Measurements from ENCODE around the gene GOLGA2. TPM values are rescaled to one million over a fixed set of nuclear protein-coding genes. Genes with fewer than 3 reads are reported as not detected.

The GOLGA2 gene
- polyA plus RNA-seq, 1 donor: 88.0 TPM

- Histone ChIP-seq H3K27me3 (ENCODE audit: control insufficient read depth, insufficient read depth, low read length) (no peaks in the 10 kb centered on the region), H3K4me1 (ENCODE audit: control insufficient read depth, insufficient read depth, low read length) (peaks cover 5% of the 10 kb centered on the region), H3K27ac (ENCODE audit: low read length) (peak overlapping the region; percentile 54), H3K9me3 (ENCODE audit: control insufficient read depth, low read depth, low read length) (no peaks in the 10 kb centered on the region), H3K4me3 (ENCODE audit: low read length) (peak overlapping the region; percentile 73), H3K36me3 (ENCODE audit: control insufficient read depth, insufficient read depth, low read length) (peaks cover 14% of the 10 kb centered on the region)
- 10% methylated on average over 4 of the region's 23 CpGs for WGBS (ENCODE audit: insufficient coverage, low lambda C conversion rate)
- DNase-seq: no peak
These were observed 915 bp upstream of the GOLGA2 start for GRCh38 chr9:128276574-128277270.

DNA sequence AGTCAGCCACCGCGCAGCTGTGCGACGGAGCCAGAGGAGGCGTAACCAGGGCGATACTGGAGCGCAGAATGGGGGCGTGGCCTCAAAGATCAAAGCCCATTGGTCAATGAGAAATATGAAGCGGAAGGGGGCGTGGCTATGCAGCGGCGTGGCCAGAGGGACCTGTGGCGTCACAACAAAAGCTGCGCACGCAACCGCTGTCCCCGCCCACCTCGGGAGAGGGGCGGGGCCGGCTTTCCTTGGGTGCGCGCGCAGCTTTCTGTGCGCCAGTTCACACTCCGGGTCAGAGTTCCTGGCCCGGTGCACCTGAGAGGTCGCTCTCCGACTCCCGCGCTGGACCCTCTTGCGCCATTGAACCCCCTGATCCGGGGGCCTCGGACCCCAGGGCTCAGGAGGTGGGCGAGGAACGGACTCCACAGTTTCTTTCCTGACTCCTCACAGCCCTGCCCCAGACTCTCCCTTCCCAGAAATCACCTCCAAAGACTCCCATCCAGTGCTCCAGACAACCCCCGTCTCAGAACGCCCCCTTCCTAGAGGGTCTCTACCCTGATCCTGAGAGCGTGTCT is 284 bp upstream of the GOLGA2 start, which contains the start of gene SWI5:
Gene SWI5 (plus strand): TSS at position 269 of the 566 bp plus-strand sequence.
- H3K4me1 ChIP-seq (ENCODE audit: control insufficient read depth, insufficient read depth, low read length): peaks cover 5% of the 10 kb centered on the region
- peaks cover 20% of the 10 kb centered on the region for H3K36me3 ChIP-seq (ENCODE audit: control insufficient read depth, insufficient read depth, low read length)
- WGBS (ENCODE audit: insufficient coverage, low lambda C conversion rate): no CpG with 5 or more reads among the region's 38 CpGs
- no peaks in the 10 kb centered on the region for H3K27me3 ChIP-seq (ENCODE audit: control insufficient read depth, insufficient read depth, low read length)
- H3K27ac ChIP-seq (ENCODE audit: low read length): peak within 1 kb of the TSS; percentile 77
- H3K4me3 ChIP-seq (ENCODE audit: low read length): peak within 1 kb of the TSS; percentile 98
- peak; percentile 99 to 100 for DNase-seq
- no peaks in the 10 kb centered on the region for H3K9me3 ChIP-seq (ENCODE audit: control insufficient read depth, low read depth, low read length)

DNA sequence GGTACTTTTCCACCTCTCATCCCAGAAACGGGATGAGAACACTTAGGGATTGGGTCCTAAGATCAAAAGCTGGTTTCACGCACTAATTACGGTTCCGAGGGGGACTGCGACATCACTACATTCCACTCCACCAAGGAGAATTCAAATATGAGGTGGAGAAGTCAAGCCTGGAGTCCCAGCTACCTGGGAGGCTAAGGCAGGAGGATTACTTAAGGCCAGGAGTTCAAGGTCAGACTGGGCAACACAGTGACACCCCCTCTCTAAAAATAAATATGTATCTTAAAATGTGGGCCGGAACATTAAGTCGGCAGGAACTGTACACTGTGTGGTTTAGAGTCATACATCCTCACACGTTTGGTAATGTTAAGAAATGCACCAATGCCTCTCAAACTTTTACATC is 1.6 kb downstream of the GOLGA2 start:
- DNase-seq: no peak
- no peak overlapping the region for H3K27ac ChIP-seq (ENCODE audit: low read length)
- peaks cover 5% of the 10 kb centered on the region for H3K4me1 ChIP-seq (ENCODE audit: control insufficient read depth, insufficient read depth, low read length)
- no peaks in the 10 kb centered on the region for H3K9me3 ChIP-seq (ENCODE audit: control insufficient read depth, low read depth, low read length)
- no peaks in the 10 kb centered on the region for H3K27me3 ChIP-seq (ENCODE audit: control insufficient read depth, insufficient read depth, low read length)
- WGBS (ENCODE audit: insufficient coverage, low lambda C conversion rate): 100% methylated on average over 1 of the region's 8 CpGs
- H3K36me3 ChIP-seq (ENCODE audit: control insufficient read depth, insufficient read depth, low read length): peaks cover 30% of the 10 kb centered on the region
- no peak overlapping the region for H3K4me3 ChIP-seq (ENCODE audit: low read length)

DNA sequence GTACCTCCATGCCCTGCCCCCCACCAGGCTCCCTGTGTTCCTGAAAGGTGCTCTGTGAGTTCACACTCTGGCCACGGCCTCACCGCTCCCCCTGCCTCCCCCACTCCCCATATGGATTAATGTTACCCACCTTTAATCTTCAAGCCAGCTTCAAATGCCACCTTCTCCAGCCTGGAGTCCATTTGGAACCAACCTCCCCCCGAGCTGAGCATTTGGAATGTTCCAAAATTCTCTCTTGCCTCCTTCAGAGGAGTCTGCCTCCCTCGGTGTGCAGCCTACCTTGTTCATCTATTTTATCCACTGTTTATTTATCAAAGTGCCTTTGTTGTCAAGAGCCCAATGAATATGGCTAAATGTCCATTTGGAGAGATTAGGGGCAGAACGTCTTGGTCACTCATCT is 4.3 kb downstream of the GOLGA2 start:
- Histone ChIP-seq H3K36me3 (ENCODE audit: control insufficient read depth, insufficient read depth, low read length) (peaks cover 51% of the 10 kb centered on the region), H3K4me3 (ENCODE audit: low read length) (no peak overlapping the region), H3K27ac (ENCODE audit: low read length) (no peak overlapping the region), H3K27me3 (ENCODE audit: control insufficient read depth, insufficient read depth, low read length) (no peaks in the 10 kb centered on the region), H3K9me3 (ENCODE audit: control insufficient read depth, low read depth, low read length) (no peaks in the 10 kb centered on the region), H3K4me1 (ENCODE audit: control insufficient read depth, insufficient read depth, low read length) (no peaks in the 10 kb centered on the region)
- no peak for DNase-seq
- WGBS (ENCODE audit: insufficient coverage, low lambda C conversion rate): 80% methylated on average over 1 of the region's 5 CpGs

DNA sequence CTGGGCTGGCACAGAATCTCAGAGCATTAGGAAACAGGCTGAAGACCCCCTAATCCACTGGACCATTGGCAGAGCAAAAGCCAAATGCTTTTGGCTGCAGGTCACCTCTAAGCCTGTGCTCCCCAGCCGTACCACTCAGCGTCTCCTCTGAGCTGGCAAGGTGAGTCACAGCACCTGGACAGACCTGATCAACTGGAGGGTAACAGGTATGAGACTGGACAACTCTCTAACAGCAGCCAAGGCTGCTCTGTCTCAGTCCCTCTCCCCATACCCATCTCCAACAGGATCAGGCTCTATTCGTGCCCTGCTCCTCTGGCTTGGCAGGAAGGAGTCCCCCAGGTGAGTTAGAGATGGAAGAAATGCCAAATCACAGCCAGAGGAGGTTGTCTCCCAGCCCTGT is 4.7 kb downstream of the GOLGA2 start:
- WGBS (ENCODE audit: insufficient coverage, low lambda C conversion rate): no CpG with 5 or more reads among the region's 3 CpGs
- Histone ChIP-seq H3K27ac (ENCODE audit: low read length) (no peak overlapping the region), H3K36me3 (ENCODE audit: control insufficient read depth, insufficient read depth, low read length) (peaks cover 54% of the 10 kb centered on the region), H3K27me3 (ENCODE audit: control insufficient read depth, insufficient read depth, low read length) (no peaks in the 10 kb centered on the region), H3K4me1 (ENCODE audit: control insufficient read depth, insufficient read depth, low read length) (no peaks in the 10 kb centered on the region), H3K4me3 (ENCODE audit: low read length) (no peak overlapping the region), H3K9me3 (ENCODE audit: control insufficient read depth, low read depth, low read length) (no peaks in the 10 kb centered on the region)
- DNase-seq: no peak

- H3K4me1 ChIP-seq (ENCODE audit: control insufficient read depth, insufficient read depth, low read length): no peaks in the 10 kb centered on the region
- DNase-seq: no peak
- no CpG with 5 or more reads among the region's 15 CpGs for WGBS (ENCODE audit: insufficient coverage, low lambda C conversion rate)
- H3K27ac ChIP-seq (ENCODE audit: low read length): no peak overlapping the region
- no peaks in the 10 kb centered on the region for H3K9me3 ChIP-seq (ENCODE audit: control insufficient read depth, low read depth, low read length)
- no peaks in the 10 kb centered on the region for H3K27me3 ChIP-seq (ENCODE audit: control insufficient read depth, insufficient read depth, low read length)
- H3K4me3 ChIP-seq (ENCODE audit: low read length): no peak overlapping the region
- peaks cover 66% of the 10 kb centered on the region for H3K36me3 ChIP-seq (ENCODE audit: control insufficient read depth, insufficient read depth, low read length)
These were observed 8.8 kb downstream of the GOLGA2 start for GRCh38 chr9:128266868-128267590.

- H3K36me3 ChIP-seq (ENCODE audit: control insufficient read depth, insufficient read depth, low read length): peaks cover 72% of the 10 kb centered on the region
- H3K4me3 ChIP-seq (ENCODE audit: low read length): no peak overlapping the region
- H3K27me3 ChIP-seq (ENCODE audit: control insufficient read depth, insufficient read depth, low read length): no peaks in the 10 kb centered on the region
- WGBS (ENCODE audit: insufficient coverage, low lambda C conversion rate): no CpG with 5 or more reads among the region's 10 CpGs
- no peak for DNase-seq
- no peaks in the 10 kb centered on the region for H3K9me3 ChIP-seq (ENCODE audit: control insufficient read depth, low read depth, low read length)
- no peak overlapping the region for H3K27ac ChIP-seq (ENCODE audit: low read length)
- no peaks in the 10 kb centered on the region for H3K4me1 ChIP-seq (ENCODE audit: control insufficient read depth, insufficient read depth, low read length)
These were observed 10.4 kb downstream of the GOLGA2 start for GRCh38 chr9:128265348-128265847.

- H3K27me3 ChIP-seq (ENCODE audit: control insufficient read depth, insufficient read depth, low read length): no peaks in the 10 kb centered on the region
- no peak overlapping the region for H3K4me3 ChIP-seq (ENCODE audit: low read length)
- WGBS (ENCODE audit: insufficient coverage, low lambda C conversion rate): no CpG with 5 or more reads among the region's 4 CpGs
- peaks cover 84% of the 10 kb centered on the region for H3K36me3 ChIP-seq (ENCODE audit: control insufficient read depth, insufficient read depth, low read length)
- no peak overlapping the region for H3K27ac ChIP-seq (ENCODE audit: low read length)
- no peaks in the 10 kb centered on the region for H3K9me3 ChIP-seq (ENCODE audit: control insufficient read depth, low read depth, low read length)
- H3K4me1 ChIP-seq (ENCODE audit: control insufficient read depth, insufficient read depth, low read length): no peaks in the 10 kb centered on the region
- DNase-seq: no peak
These were observed 13.1 kb downstream of the GOLGA2 start for GRCh38 chr9:128262687-128263086.

DNA sequence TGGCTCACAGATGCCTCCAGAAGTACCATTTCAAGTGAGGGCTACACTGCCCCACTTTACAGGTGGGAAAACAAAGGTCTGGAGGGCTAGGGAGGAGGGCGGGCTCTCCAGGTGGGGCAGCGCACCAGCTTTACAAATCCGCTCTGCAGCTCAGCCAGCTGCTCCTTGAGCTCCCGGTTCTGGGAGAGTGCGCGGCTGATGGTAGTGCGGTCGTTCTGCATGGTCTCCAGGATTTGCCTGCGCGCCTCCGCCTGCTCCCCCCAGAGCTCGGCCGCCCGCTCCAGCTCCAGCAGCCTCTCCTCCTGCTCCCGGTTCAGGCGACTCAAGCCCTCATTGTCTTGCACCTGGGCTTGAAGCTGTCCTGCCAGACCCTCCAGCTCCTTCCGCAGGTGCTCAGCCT is 15.5 kb downstream of the GOLGA2 start:
- Histone ChIP-seq H3K9me3 (ENCODE audit: control insufficient read depth, low read depth, low read length) (no peaks in the 10 kb centered on the region), H3K27ac (ENCODE audit: low read length) (no peak overlapping the region), H3K4me1 (ENCODE audit: control insufficient read depth, insufficient read depth, low read length) (no peaks in the 10 kb centered on the region), H3K4me3 (ENCODE audit: low read length) (no peak overlapping the region), H3K36me3 (ENCODE audit: control insufficient read depth, insufficient read depth, low read length) (peaks cover 75% of the 10 kb centered on the region), H3K27me3 (ENCODE audit: control insufficient read depth, insufficient read depth, low read length) (no peaks in the 10 kb centered on the region)
- WGBS (ENCODE audit: insufficient coverage, low lambda C conversion rate): no CpG with 5 or more reads among the region's 17 CpGs
- DNase-seq: no peak

DNA sequence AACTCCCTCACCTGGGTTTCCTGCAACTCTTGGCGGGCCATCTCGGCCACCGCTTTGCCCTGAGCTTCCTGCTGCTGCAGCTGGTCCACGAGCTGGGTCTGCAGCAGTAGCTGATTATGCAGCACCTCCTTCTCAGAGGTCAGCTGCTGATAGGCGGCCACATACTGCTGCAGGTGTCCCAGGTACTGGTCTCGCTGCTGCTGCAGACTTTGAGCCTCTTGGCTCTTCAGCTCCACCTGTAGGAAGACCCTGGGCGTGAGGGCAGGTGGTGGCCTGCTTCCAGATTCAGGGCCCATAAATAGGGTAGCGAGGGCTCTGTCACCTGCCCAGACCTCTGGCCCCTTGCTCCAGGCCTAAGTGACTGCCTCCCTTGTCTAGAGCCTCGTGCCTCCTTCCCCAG is 16.7 kb downstream of the GOLGA2 start:
- WGBS (ENCODE audit: insufficient coverage, low lambda C conversion rate): no CpG with 5 or more reads among the region's 9 CpGs
- no peak overlapping the region for H3K4me3 ChIP-seq (ENCODE audit: low read length)
- no peak overlapping the region for H3K27ac ChIP-seq (ENCODE audit: low read length)
- peaks cover 68% of the 10 kb centered on the region for H3K36me3 ChIP-seq (ENCODE audit: control insufficient read depth, insufficient read depth, low read length)
- H3K4me1 ChIP-seq (ENCODE audit: control insufficient read depth, insufficient read depth, low read length): no peaks in the 10 kb centered on the region
- no peak for DNase-seq
- no peaks in the 10 kb centered on the region for H3K9me3 ChIP-seq (ENCODE audit: control insufficient read depth, low read depth, low read length)
- no peaks in the 10 kb centered on the region for H3K27me3 ChIP-seq (ENCODE audit: control insufficient read depth, insufficient read depth, low read length)

All from large intestine (tissue), 3 donors.